HG02623 (cell line): ENCODE data around the gene TEX11.
"Not testable (repeated sequence)": the region's sequence is repeated elsewhere in the genome, so short reads cannot be mapped to it uniquely, and the experiment has no call there.

ENCODE experiments used
- ATAC-seq: cut with Tn5 transposase; IDR thresholded peaks from one replicate; pipeline ENCODE4 v1.9.1; 2021; ENCODE audit warnings: moderate library complexity; ENCODE audit not compliant: unreplicated experiment

TEX11 gene

GRCh38 chrX:70908541-70908940, at the start of gene TEX11:
TEX11 (minus strand) TSS chrX:70908711; CDS start chrX:70907789, 922 bp downstream.
- no peak for ATAC-seq

- ATAC-seq = no peak
Observed at GRCh38 chrX:70954871-70955270, 46.4 kb upstream of the TEX11 start.

GRCh38 chrX:70924294-70924911, 15.9 kb upstream of the TEX11 start:
- ATAC-seq = no peak

- ATAC-seq = no peak
Observed at GRCh38 chrX:70922774-70923473, 14.4 kb upstream of the TEX11 start.

- ATAC-seq = no peak
Observed at GRCh38 chrX:70921709-70922352, 13.3 kb upstream of the TEX11 start.

GRCh38 chrX:70916754-70917153, 8.2 kb upstream of the TEX11 start:
- ATAC-seq = no peak

- no peak for ATAC-seq
Observed at GRCh38 chrX:70907900-70908299, 611 bp downstream of the TEX11 start.

GRCh38 chrX:70901465-70901864, 7.0 kb downstream of the TEX11 start:
- ATAC-seq = no peak

- ATAC-seq = not testable (repeated sequence)
Observed at GRCh38 chrX:70890441-70890840, 18.1 kb downstream of the TEX11 start.

GRCh38 chrX:70878902-70879301, 29.6 kb downstream of the TEX11 start:
- no peak for ATAC-seq

GRCh38 chrX:70852294-70852693, 56.2 kb downstream of the TEX11 start:
- no peak for ATAC-seq

GRCh38 chrX:70844081-70844480, 64.4 kb downstream of the TEX11 start:
- ATAC-seq = not testable (repeated sequence)

GRCh38 chrX:70843620-70844019, 64.9 kb downstream of the TEX11 start:
- ATAC-seq = not testable (repeated sequence)

- ATAC-seq = no peak
Observed at GRCh38 chrX:70834589-70834988, 73.9 kb downstream of the TEX11 start.

- ATAC-seq = no peak
Observed at GRCh38 chrX:70826715-70827114, 81.8 kb downstream of the TEX11 start.

GRCh38 chrX:70825366-70825765, 83.1 kb downstream of the TEX11 start:
- no peak for ATAC-seq

- no peak for ATAC-seq
Observed at GRCh38 chrX:70808942-70809940, 99.3 kb downstream of the TEX11 start.

- no peak for ATAC-seq
Observed at GRCh38 chrX:70806081-70806480, 102.4 kb downstream of the TEX11 start.

- ATAC-seq = not testable (repeated sequence)
Observed at GRCh38 chrX:70796742-70797141, 111.8 kb downstream of the TEX11 start.

GRCh38 chrX:70774223-70774622, 134.3 kb downstream of the TEX11 start:
- ATAC-seq = no peak

GRCh38 chrX:70769659-70770227, 138.8 kb downstream of the TEX11 start:
- ATAC-seq = no peak
